Stimulated activated CD8-positive, alpha-beta memory T cell treated with anti-CD3 and anti-CD28 coated beads, Interleukin-12 subunit alpha, Interleukin-12 subunit beta, amount 100 ng/mL, for 24 hours (primary cell): ENCODE measurements around the gene SAMD4B.
"Not testable (repeated sequence)": the region's sequence is repeated elsewhere in the genome, so short reads cannot be mapped to it uniquely, and the experiment has no call there.

Experiments used
- DNase-seq: peaks from one replicate; pipeline ENCODE4 v3.0.0-alpha.2; 2020; ENCODE audit errors: extremely low read depth

SAMD4B gene

GRCh38 chr19:39314016-39314728 lies 28.0 kb upstream of the SAMD4B start:
- DNase-seq, result no peak

GRCh38 chr19:39315933-39316332 lies 26.3 kb upstream of the SAMD4B start:
- no peak for DNase-seq

- DNase-seq, result no peak
Measured at GRCh38 chr19:39316627-39317321, 25.4 kb upstream of the SAMD4B start.

- DNase-seq, result no peak
Measured at GRCh38 chr19:39317476-39317875, 24.7 kb upstream of the SAMD4B start.

- no peak for DNase-seq
Measured at GRCh38 chr19:39318071-39318470, 24.1 kb upstream of the SAMD4B start.

GRCh38 chr19:39318690-39319089 lies 23.5 kb upstream of the SAMD4B start:
- DNase-seq, result no peak

GRCh38 chr19:39319098-39319891 lies 22.9 kb upstream of the SAMD4B start:
- no peak for DNase-seq

GRCh38 chr19:39319892-39320248 lies 22.4 kb upstream of the SAMD4B start:
- DNase-seq, result no peak

- DNase-seq, result no peak
Measured at GRCh38 chr19:39321117-39321831, 20.9 kb upstream of the SAMD4B start.

- no peak for DNase-seq
Measured at GRCh38 chr19:39321832-39322176, 20.4 kb upstream of the SAMD4B start.

- DNase-seq, result no peak
Measured at GRCh38 chr19:39324242-39324842, 17.9 kb upstream of the SAMD4B start.

- DNase-seq, result no peak
Measured at GRCh38 chr19:39325778-39326665, 16.2 kb upstream of the SAMD4B start.

- DNase-seq, result no peak
Measured at GRCh38 chr19:39327363-39328045, 14.7 kb upstream of the SAMD4B start.

- DNase-seq, result peak; percentile 32
Measured at GRCh38 chr19:39328046-39328705, 14.0 kb upstream of the SAMD4B start.

GRCh38 chr19:39329948-39330347 lies 12.3 kb upstream of the SAMD4B start:
- no peak for DNase-seq

- no peak for DNase-seq
Measured at GRCh38 chr19:39332293-39332692, 9.9 kb upstream of the SAMD4B start.

- DNase-seq, result not testable (repeated sequence)
Measured at GRCh38 chr19:39332738-39333137, 9.5 kb upstream of the SAMD4B start.

- DNase-seq, result no peak
Measured at GRCh38 chr19:39333507-39333906, 8.7 kb upstream of the SAMD4B start.

GRCh38 chr19:39334444-39334976 lies 7.7 kb upstream of the SAMD4B start:
- no peak for DNase-seq
